IPS DF 6.9 (cell line): ENCODE measurements around the gene NES.

Source experiments
- DNase-seq: peaks from one replicate; pipeline ENCODE4 v3.0.0-alpha.2; 2013; ENCODE audit warnings: low read depth, low spot score
- H3K27ac ChIP-seq: one replicate; pipeline ENCODE4 v1.5.1; 2013; ENCODE audit warnings: low read length, control low read depth
- H3K27me3 ChIP-seq: 2 replicates; pipeline ENCODE4 v1.6.1; 2013; ENCODE audit warnings: mild to moderate bottlenecking, low read length; ENCODE audit not compliant: control insufficient read depth, insufficient read depth
- H3K36me3 ChIP-seq: 2 replicates; pipeline ENCODE4 v1.6.1; 2013; ENCODE audit warnings: low read length; ENCODE audit not compliant: control insufficient read depth, insufficient read depth
- H3K4me1 ChIP-seq: 2 replicates; pipeline ENCODE4 v1.6.1; 2013; ENCODE audit warnings: low read length; ENCODE audit not compliant: control insufficient read depth, insufficient read depth
- H3K4me3 ChIP-seq: 2 replicates; pipeline ENCODE4 v1.5.1; 2013; ENCODE audit warnings: mild to moderate bottlenecking, low read length
- H3K9me3 ChIP-seq: 2 replicates; pipeline ENCODE4 v1.6.1; 2013; ENCODE audit warnings: low read length, inconsistent platforms; ENCODE audit not compliant: control insufficient read depth, insufficient read depth
- WGBS: extraction: QIAGEN DNeasy Blood & Tissue Kit; methylation state at CpG from one replicate; pipeline ENCODE4 v1.1.7; 2013; ENCODE audit warnings: mixed read lengths, missing lambda C conversion rate; ENCODE audit not compliant: insufficient read length, insufficient coverage; 5-methylcytosine and 5-hydroxymethylcytosine counted together

The NES gene

DNA sequence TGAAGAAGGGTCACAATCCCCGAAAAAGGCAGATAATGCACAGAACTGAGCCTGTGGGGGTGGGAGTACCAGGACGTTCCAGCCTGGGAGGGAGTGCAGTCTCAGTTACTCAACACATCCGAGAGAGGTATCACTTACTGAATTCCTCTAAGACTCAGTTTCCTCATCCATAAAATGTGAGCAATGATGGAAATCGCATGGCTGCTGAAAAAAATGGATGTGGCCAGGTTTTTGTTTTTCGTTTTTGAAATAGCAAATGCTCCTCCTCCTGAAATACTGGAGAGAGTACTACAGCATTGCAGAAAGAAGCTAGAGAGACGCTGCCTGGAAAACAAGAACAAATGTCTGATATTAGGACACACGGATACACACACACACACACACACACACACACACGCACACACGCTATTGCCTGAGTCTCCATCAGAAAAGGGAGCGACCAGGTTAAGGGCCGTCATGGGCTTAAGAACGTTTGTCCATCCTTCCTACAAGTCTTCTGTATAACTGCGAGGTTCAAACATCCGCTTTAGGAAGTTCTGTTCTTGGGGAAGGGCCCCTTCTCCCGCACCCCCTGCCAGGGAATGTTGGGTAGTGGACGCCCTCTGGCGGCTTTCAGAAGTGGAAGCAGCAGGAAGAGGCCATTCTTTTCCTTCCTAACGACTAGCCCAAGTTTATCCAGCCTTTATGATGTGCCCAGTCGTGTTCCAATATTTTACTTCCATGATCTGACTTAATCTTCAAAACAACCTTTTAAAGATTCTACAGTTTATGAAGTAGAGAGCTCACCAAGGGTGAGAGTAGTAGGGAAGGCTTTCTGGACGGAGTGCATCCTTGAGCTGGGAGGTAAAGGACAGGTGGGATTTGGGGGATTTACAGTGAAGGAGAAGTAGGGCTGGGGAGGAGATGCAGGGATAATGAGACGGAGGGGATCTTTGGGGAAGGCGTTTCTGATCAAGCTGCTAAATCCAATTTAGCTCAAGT is 699 bp upstream of the NES start:
- Histone ChIP-seq H3K9me3 (no peaks in the 10 kb centered on the region), H3K27ac (no peak overlapping the region), H3K36me3 (peaks cover 4% of the 10 kb centered on the region; the same call in 1 of the 2 replicates), H3K4me1 (peaks cover 23% of the 10 kb centered on the region), H3K27me3 (no peaks in the 10 kb centered on the region), H3K4me3 (peak overlapping the region; percentile 54; the same call in 1 of the 2 replicates)
- no CpG with 5 or more reads among the region's 22 CpGs for WGBS
- no peak for DNase-seq

DNA sequence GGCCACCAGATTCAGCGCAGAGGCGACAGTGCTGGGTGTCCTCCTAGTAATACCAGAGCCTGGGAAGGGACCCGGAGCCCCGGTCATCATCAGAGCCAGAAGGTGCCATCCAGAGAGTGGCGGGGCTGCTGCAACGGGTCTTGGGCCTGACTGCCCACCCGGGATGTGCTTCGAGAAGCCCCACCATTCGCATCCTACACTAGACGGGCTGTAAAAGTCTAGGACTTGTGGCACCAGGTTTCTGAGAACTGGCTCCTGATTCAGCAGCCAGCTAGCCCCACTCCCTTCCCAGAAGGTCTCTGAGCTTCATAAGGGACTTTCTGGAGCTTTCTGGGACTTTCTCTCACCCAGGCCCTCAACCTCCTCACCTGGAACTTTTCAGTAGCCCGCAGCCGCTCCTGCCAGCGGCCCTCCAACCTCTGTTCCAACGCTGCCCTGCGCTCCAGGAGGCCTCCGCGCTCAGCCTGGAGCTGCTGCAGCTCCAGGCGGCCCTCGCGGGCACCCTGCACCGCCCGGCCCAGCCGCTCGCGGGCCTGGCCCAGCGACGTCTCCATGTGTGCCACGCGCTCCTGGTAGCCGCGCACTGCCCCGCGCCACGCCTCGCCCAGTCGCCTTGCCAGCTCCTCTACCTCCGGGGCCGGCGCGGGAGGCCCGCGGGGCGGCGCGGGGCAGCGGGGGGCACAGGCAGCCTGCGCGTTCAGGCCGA is 940 bp downstream of the NES start:
- Histone ChIP-seq H3K4me1 (peaks cover 26% of the 10 kb centered on the region), H3K27ac (no peak overlapping the region), H3K4me3 (peak overlapping the region; percentile 54), H3K27me3 (no peaks in the 10 kb centered on the region), H3K36me3 (peaks cover 8% of the 10 kb centered on the region; the same call in 1 of the 2 replicates), H3K9me3 (no peaks in the 10 kb centered on the region)
- WGBS = no CpG with 5 or more reads among the region's 49 CpGs
- no peak for DNase-seq

DNA sequence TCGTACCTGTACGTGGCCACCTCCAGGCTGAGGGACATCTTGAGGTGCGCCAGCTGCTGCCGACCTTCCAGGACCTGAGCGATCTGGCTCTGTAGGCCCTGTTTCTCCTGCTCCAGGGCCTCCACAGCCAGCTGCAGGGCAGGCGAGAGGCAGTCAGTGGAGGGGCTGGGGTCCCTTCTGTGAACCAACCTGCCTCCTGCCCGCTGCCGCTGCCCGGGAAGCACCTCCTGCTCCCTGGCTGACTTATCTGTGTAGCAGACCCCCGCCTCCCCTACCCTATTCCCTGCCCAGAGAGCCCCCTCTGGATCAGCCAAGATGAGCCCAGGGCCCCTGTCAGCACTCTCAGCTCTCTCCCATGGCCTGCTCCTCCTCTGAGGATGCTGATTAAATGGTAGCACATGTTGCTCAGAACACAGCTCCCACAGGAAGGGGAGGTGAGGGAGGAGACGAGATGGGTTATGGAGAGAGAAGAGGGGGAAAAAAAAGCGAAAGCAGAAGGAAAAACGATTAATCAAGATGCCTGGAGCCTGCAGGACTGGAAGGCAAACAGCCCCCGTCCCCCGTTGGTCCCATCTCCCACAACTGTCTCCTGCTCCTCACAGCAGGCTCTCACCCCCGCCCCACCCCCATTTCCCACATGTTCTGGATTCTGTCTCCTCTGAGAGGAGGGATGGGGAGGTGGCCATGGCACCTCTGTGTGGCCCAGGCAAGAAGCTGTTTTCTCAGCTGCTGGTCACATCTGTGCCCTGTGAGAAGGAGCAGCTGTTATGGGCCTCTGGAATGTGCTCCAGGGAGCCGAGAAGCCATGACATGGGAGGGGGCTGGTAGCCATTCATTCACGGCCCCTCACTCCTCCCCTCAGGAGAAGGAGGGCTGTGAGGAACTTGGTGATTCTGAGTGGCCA is 1.7 kb downstream of the NES start:
- no peak overlapping the region for H3K27ac ChIP-seq
- DNase-seq = no peak
- no peaks in the 10 kb centered on the region for H3K9me3 ChIP-seq
- peaks cover 27% of the 10 kb centered on the region for H3K4me1 ChIP-seq
- peaks cover 8% of the 10 kb centered on the region; the same call in 1 of the 2 replicates for H3K36me3 ChIP-seq
- peak overlapping the region; percentile 54; the same call in 1 of the 2 replicates for H3K4me3 ChIP-seq
- no CpG with 5 or more reads among the region's 18 CpGs for WGBS
- no peaks in the 10 kb centered on the region for H3K27me3 ChIP-seq

DNA sequence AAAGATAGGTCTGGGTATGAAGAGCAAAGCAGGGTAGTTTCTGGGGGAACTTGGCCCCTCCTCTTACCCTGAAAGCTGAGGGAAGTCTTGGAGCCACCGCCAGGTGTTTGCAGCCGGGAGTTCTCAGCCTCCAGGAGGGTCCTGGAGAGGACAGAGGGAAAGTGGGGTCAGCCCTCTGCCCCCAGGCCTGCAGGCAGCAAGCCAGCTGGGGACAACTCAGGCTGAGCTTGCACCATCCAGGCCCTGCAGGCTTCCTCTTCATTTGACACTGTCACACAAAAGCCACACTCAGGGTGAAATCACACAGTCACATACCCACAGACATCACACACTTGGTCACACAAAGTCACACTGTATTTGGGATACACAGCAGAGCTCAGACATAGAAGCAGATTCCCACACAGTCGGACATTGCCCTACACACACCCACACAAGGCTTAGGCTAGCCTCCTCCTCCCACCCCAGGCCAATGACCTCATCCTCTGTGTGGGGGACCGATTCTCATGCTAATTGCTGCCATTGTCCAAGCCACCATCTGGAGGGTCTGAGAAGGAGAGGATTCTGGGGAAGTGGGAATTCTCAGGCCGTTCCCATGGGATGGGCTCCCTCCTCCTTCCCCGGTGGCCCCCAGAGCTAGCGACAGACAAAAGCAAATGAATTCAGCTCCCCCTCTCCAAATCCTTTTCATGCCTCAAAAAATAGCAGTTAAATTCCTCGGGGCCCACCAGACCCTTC is 3.7 kb downstream of the NES start:
- DNase-seq = peak; percentile 97
- peaks cover 8% of the 10 kb centered on the region; the same call in 1 of the 2 replicates for H3K36me3 ChIP-seq
- H3K27ac ChIP-seq = no peak overlapping the region
- no CpG with 5 or more reads among the region's 8 CpGs for WGBS
- H3K4me3 ChIP-seq = no peak overlapping the region
- H3K9me3 ChIP-seq = no peaks in the 10 kb centered on the region
- H3K27me3 ChIP-seq = no peaks in the 10 kb centered on the region
- peaks cover 43% of the 10 kb centered on the region for H3K4me1 ChIP-seq

DNA sequence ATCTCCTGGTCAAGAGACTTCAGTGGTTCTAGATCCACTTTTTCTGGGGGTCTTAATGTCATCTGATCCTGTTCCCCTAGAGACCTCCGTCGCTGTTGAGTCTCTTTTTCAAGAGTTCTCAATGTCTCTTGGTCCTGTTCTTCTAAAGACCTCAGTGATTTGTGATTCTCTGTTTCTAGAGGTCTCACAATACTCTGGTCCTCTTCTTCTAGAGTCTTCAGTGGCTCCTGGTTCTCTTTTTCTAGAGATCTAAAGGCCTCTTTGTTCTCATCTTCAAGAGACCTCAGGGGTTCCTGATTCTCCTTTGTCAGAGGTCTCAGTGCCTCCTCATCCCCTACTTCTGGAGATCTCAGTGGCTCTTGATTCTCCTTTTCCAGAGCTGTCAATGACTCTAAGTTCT is 5.4 kb downstream of the NES start:
- Histone ChIP-seq H3K27ac (no peak overlapping the region), H3K4me3 (no peak overlapping the region), H3K4me1 (peaks cover 44% of the 10 kb centered on the region), H3K27me3 (no peaks in the 10 kb centered on the region), H3K9me3 (no peaks in the 10 kb centered on the region), H3K36me3 (peaks cover 8% of the 10 kb centered on the region; the same call in 1 of the 2 replicates)
- DNase-seq = no peak
- WGBS = no CpG with 5 or more reads among the region's 2 CpGs

DNA sequence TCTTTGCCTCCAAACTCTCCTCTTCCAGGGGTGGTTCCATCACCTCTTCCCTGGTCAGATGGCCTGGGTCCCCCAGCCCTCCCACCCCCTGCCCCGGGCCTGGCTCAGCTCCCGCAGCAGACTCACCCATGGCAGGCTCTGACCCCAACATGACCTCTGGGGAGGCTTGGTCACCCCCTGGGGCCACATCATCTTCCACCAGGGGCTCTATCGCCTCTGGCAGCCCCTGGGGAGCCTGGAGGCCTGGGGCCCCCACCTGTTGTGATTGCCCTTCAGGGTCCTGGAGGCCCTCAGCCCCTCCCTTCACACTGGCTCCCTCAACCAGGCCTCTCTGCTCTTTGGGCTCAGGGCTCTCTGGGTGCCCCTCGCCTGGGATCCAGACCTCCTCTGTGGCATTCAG is 6.4 kb downstream of the NES start:
- Histone ChIP-seq H3K36me3 (peaks cover 8% of the 10 kb centered on the region; the same call in 1 of the 2 replicates), H3K9me3 (no peaks in the 10 kb centered on the region), H3K27me3 (no peaks in the 10 kb centered on the region), H3K27ac (no peak overlapping the region), H3K4me3 (no peak overlapping the region), H3K4me1 (peaks cover 42% of the 10 kb centered on the region)
- no CpG with 5 or more reads among the region's 4 CpGs for WGBS
- DNase-seq = no peak

DNA sequence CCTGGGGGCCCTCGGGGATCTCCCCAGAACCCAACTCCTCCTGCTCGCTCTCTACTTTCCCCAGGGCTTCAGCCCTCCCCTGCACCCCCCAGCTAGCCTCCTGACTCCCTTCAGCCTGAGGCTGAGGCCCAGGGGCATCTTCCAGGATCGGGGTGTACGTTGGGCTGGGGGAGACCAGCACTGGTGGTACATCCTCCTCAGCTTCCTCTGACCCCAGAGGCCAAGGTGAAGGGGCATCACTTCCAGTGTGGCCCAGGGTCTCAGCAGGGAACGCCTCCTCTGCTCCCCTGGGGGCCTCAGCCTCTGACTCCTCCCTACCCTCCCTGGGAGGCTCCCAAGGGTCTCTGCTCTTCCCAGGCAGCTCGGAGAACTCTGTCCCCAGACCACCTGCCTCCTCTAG is 6.8 kb downstream of the NES start:
- H3K9me3 ChIP-seq = no peaks in the 10 kb centered on the region
- no CpG with 5 or more reads among the region's 6 CpGs for WGBS
- DNase-seq = no peak
- H3K4me3 ChIP-seq = no peak overlapping the region
- H3K4me1 ChIP-seq = peaks cover 40% of the 10 kb centered on the region
- no peak overlapping the region for H3K27ac ChIP-seq
- peaks cover 8% of the 10 kb centered on the region; the same call in 1 of the 2 replicates for H3K36me3 ChIP-seq
- no peaks in the 10 kb centered on the region for H3K27me3 ChIP-seq

DNA sequence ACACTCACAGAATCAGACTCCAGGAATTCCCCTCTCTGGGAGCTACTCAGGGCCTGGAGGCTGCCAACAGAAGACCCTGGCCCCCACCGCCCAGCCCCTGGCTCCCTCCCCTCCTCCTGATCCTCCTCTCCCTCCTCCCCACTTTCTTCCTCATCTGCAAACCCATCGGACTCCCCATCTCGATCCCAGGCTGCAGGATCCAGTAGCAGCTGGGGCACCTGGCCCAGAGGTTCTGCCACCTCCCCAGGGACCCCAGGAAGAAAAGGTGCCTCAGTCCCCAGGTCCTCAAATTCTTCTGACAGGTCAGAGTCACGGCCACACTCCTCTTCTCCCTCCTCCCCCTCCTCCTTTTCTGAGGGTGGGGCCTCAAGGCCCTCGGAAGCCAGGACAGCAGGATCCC is 7.4 kb downstream of the NES start:
- DNase-seq = no peak
- no peaks in the 10 kb centered on the region for H3K9me3 ChIP-seq
- peaks cover 6% of the 10 kb centered on the region; the same call in 1 of the 2 replicates for H3K36me3 ChIP-seq
- H3K27me3 ChIP-seq = no peaks in the 10 kb centered on the region
- no CpG with 5 or more reads among the region's 5 CpGs for WGBS
- H3K4me1 ChIP-seq = peaks cover 35% of the 10 kb centered on the region
- H3K27ac ChIP-seq = no peak overlapping the region
- no peak overlapping the region for H3K4me3 ChIP-seq

DNA sequence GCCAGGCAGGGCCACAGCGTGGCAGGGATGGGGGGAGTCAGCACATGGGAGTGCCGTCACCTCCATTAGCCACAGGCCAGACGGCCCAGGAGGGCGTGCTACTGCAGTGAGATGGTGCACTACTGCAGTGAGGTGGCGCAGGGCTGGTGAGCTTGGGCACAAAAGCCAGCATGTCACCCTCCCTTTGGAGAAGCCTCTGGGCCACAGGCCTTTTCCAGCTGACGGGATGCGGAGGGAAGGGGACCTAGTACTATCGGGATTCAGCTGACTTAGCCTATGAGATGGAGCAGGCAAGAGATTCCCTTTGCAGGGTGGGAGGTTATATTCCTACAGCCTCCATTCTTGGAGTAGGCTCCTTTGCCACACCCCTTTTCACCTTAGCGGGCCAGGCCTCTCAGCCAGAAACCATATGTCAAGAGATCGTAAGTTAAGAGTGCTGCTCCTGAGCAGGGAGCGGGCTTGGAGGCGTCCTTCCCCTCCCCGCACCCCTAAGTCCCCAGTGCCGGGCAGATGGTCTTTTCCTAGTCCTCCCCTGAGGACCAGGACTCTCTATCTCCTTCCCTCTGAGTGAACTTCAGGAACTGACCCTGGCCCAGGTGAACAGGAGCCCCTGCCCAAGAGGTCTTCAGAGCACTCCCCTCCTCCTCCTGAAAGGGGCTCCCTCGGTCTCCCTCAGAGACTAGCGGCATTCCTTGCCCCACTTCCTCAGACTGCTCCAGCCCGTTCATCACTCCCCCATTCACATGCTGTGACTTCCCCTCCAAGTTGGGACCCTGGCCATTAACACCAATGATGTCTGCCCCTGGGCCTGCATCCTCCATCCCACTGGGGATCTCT is 8.2 kb downstream of the NES start:
- H3K4me1 ChIP-seq = peaks cover 36% of the 10 kb centered on the region
- H3K9me3 ChIP-seq = no peaks in the 10 kb centered on the region
- WGBS = no CpG with 5 or more reads among the region's 17 CpGs
- no peak overlapping the region for H3K4me3 ChIP-seq
- H3K27ac ChIP-seq = no peak overlapping the region
- H3K36me3 ChIP-seq = peaks cover 5% of the 10 kb centered on the region; the same call in 1 of the 2 replicates
- no peaks in the 10 kb centered on the region for H3K27me3 ChIP-seq
- DNase-seq = no peak
